Suprapubic skin (tissue), 4 donors: ENCODE results near the gene RCN2. TPM values are rescaled to one million over a fixed set of nuclear protein-coding genes. Genes with fewer than 3 reads are reported as not detected.

ENCODE experiments used
- DNase-seq, 2 donors: peaks; one replicate each; pipeline ENCODE4 v3.0.0-alpha.2; 2019; ENCODE audit warnings: low spot score in 2 of 2
- H3K27ac ChIP-seq: fragments of 200-600 bp; sonication (generic); one replicate; pipeline ENCODE4 v1.5.1; 2019
- H3K27me3 ChIP-seq: fragments of 200-600 bp; sonication (generic); one replicate; pipeline ENCODE4 v1.5.1; 2019
- H3K36me3 ChIP-seq: fragments of 200-600 bp; sonication (generic); one replicate; pipeline ENCODE4 v1.5.1; 2019
- H3K4me1 ChIP-seq: fragments of 200-600 bp; sonication (generic); one replicate; pipeline ENCODE4 v1.5.1; 2019
- H3K4me3 ChIP-seq: fragments of 200-600 bp; sonication (generic); one replicate; pipeline ENCODE4 v1.5.1; 2019; ENCODE audit warnings: mild to moderate bottlenecking
- H3K9me3 ChIP-seq: fragments of 200-600 bp; sonication (generic); one replicate; pipeline ENCODE4 v1.5.1; 2019
- CTCF ChIP-seq, 2 donors: fragments of 200-600 bp in 1 of 2; fragments of 450-650 bp in 1 of 2; sonication (generic) in 1 of 2; IDR thresholded peaks; one replicate each; pipeline ENCODE4 v1.5.1; 2016 to 2019; ENCODE audit warnings: antibody characterized with exemption in 2 of 2, mild to moderate bottlenecking in 1 of 2, moderate library complexity in 1 of 2
- EP300 ChIP-seq: sonication (generic); formaldehyde crosslinking; IDR thresholded peaks from one replicate; pipeline ENCODE4 v1.6.1; 2017; ENCODE audit warnings: antibody characterized with exemption
- POLR2A ChIP-seq, 2 donors: fragments of 450-650 bp; IDR thresholded peaks; one replicate each; pipeline ENCODE4 v1.6.1; 2017; ENCODE audit warnings: antibody characterized with exemption in 2 of 2, mild to moderate bottlenecking in 2 of 2, moderate library complexity in 2 of 2
- POLR2AphosphoS5 ChIP-seq, 3 donors: sonication (generic); formaldehyde crosslinking; IDR thresholded peaks; one replicate each; pipeline ENCODE4 v1.6.1; 2017; ENCODE audit warnings: antibody characterized with exemption in 3 of 3
- WGBS: methylation state at CpG from one replicate; pipeline ENCODE4 v1.1.5; 2018; 5-methylcytosine and 5-hydroxymethylcytosine counted together
- total RNA-seq, 4 donors: library from RNA; depleted of rRNA; stranded (reverse); fragments of >200 nt; gene quantifications; one replicate each; pipeline ENCODE4 v1.1.0, GENCODE V29; 2016

Gene RCN2
- total RNA-seq, 4 donors from 2014 or later: 18.3 to 33.1 (median 23.6) TPM

DNA sequence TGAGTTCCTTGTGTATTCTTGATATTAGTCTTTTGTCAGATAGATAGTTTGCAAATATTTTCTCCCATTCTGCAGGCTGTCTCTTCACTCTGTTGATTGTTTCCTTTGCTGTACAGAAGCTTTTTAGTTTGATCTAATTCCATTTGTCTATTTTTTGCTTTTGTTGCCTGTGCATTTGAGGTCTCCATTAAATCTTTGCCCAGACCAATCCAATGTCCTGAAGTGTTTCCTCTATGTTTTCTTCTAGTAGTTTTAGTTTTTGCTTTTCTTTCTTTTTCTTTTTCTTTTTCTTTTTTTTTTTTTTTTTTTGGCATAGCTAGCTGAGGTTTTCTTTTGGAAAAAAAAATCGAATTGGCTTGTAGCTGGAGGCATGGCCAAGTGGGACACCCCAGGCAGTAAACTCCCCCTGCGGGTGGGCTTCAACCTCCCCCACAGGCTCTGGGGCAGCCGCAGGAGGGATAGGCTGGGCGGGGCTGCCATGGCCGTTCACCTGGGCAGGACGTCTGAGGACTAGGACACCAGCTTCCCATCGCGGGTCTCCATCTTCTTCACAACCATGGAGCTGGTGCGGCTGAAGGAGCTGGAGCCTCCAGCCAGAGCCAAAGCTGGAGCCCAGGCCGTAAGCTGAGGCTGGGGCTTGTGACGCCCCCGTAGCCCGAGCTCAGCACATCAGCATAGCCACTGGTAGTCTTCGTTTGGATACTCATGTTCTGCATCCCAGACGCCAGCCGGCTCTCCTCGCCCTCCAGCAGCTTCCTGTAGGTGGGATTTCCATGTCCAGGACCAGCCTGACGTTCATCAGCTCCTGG, 47.2 kb downstream of the RCN2 start:
- no peaks in the 10 kb centered on the region for H3K27me3 ChIP-seq
- no peaks in the 10 kb centered on the region for H3K4me1 ChIP-seq
- 95% methylated on average over 18 of the region's 18 CpGs for WGBS
- no peaks in the 10 kb centered on the region for H3K9me3 ChIP-seq
- H3K36me3 ChIP-seq: no peaks in the 10 kb centered on the region
- DNase-seq: no peak
- H3K4me3 ChIP-seq: no peak overlapping the region
- no peak overlapping the region for H3K27ac ChIP-seq
- no peak for TF ChIP-seq EP300
- no peak for TF ChIP-seq POLR2AphosphoS5 (IDR thresholded peaks at IDR 0.05)
- TF ChIP-seq CTCF (IDR thresholded peaks at IDR 0.05): no peak
- TF ChIP-seq POLR2A (IDR thresholded peaks at IDR 0.05): no peak

- Histone ChIP-seq H3K27me3 (no peaks in the 10 kb centered on the region), H3K4me1 (no peaks in the 10 kb centered on the region), H3K9me3 (no peaks in the 10 kb centered on the region), H3K27ac (no peak overlapping the region), H3K4me3 (no peak overlapping the region), H3K36me3 (no peaks in the 10 kb centered on the region)
- TF ChIP-seq EP300: no peak
- no peak for DNase-seq
- WGBS: 97% methylated on average over 16 of the region's 23 CpGs
These were observed 47.9 kb downstream of the RCN2 start for GRCh38 chr15:76979331-76979925.

DNA sequence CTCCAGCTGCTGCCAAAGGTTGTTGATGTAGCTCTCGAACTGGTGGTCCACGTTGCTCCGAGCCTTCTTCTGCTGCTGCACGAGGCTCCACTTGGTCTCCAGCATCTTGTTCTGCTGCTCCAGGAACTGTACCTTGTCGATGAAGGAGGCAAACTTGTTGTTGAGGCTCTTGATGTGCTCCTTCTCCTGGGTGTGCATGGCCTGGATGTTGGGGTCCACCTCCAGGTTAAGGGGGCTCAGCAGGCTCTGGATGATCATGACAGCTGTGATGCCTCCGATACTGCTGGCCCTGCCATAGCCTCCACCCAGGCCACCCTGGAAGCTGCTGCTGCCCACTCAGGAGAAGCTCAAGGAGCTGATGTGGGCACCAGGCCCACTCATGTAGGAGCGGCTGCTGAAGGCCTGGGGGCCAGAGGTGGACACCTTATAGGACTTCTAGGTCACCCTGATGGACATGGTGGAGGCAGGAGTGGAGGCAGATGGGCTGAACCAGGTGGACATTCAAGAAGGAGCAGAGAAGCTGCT, 48.5 kb downstream of the RCN2 start:
- H3K36me3 ChIP-seq: no peaks in the 10 kb centered on the region
- H3K27ac ChIP-seq: no peak overlapping the region
- 91% methylated on average over 6 of the region's 7 CpGs for WGBS
- no peaks in the 10 kb centered on the region for H3K27me3 ChIP-seq
- TF ChIP-seq EP300: no peak
- TF ChIP-seq CTCF (IDR thresholded peaks at IDR 0.05): no peak
- no peak for TF ChIP-seq POLR2AphosphoS5 (IDR thresholded peaks at IDR 0.05)
- no peak for TF ChIP-seq POLR2A (IDR thresholded peaks at IDR 0.05)
- H3K4me1 ChIP-seq: no peaks in the 10 kb centered on the region
- H3K4me3 ChIP-seq: no peak overlapping the region
- DNase-seq: no peak
- H3K9me3 ChIP-seq: no peaks in the 10 kb centered on the region

- TF ChIP-seq EP300 (no peak), CTCF (IDR thresholded peaks at IDR 0.05) (no peak), POLR2AphosphoS5 (IDR thresholded peaks at IDR 0.05) (no peak), POLR2A (IDR thresholded peaks at IDR 0.05) (no peak)
- no peak for DNase-seq
- Histone ChIP-seq H3K36me3 (no peaks in the 10 kb centered on the region), H3K9me3 (no peaks in the 10 kb centered on the region), H3K4me1 (no peaks in the 10 kb centered on the region), H3K27me3 (no peaks in the 10 kb centered on the region), H3K27ac (no peak overlapping the region), H3K4me3 (no peak overlapping the region)
- 94% methylated on average over 9 of the region's 9 CpGs for WGBS
These were observed 50.8 kb downstream of the RCN2 start for GRCh38 chr15:76982356-76982755.

DNA sequence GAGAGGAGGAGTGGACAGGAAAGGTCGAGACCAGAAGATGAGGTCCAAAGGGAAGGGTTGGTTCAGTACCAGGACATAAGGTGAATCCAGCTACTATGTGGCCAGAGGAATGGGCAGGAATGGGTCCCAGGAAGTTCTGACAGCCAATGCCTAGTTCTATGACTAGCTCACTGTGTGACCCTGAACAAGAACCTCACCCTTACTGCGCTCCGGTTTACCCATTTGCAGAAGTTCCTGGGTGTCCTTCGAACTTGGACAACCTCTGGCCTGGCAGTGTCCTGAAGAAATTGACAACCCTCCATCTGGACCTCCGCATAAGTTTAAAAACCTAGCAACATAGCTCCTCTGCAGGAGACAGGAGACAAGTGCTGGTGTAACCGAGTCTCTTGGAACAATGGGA, 51.2 kb downstream of the RCN2 start:
- Histone ChIP-seq H3K4me3 (no peak overlapping the region), H3K4me1 (no peaks in the 10 kb centered on the region), H3K36me3 (no peaks in the 10 kb centered on the region), H3K27me3 (no peaks in the 10 kb centered on the region), H3K9me3 (no peaks in the 10 kb centered on the region), H3K27ac (no peak overlapping the region)
- TF ChIP-seq POLR2A (IDR thresholded peaks at IDR 0.05): no peak
- TF ChIP-seq POLR2AphosphoS5 (IDR thresholded peaks at IDR 0.05): no peak
- no peak for TF ChIP-seq EP300
- no peak for TF ChIP-seq CTCF (IDR thresholded peaks at IDR 0.05)
- 87% methylated on average over 6 of the region's 6 CpGs for WGBS
- no peak for DNase-seq
